ENCODE data around the gene UBE2R2. TPM values are rescaled to one million over a fixed set of nuclear protein-coding genes. Genes with fewer than 3 reads are reported as not detected.

Gene UBE2R2
- total and polyA plus RNA-seq, 10 of the 15 experiments (the other 5 are each of a cell fraction or from before 2014, with no cell fraction given), result 7.2 to 32.8 (median 17.2) TPM

DNA sequence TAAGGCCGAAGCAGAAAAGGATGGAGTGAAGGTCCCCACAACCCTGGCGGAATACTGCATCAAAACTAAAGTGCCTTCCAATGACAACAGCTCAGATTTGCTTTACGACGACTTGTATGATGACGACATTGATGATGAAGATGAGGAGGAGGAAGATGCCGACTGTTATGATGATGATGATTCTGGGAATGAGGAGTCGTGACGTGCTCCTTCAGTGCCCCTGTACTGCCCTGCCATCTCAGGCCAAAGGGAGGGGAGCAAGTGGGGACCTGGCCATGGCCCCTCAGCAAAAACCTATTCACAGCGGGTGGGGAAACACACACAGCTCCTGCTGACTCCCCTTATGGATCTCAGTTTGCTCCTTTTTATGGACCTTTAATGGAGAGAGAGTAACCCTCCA is 100.1 kb downstream of the UBE2R2 start (continued):
- no peak for TF ChIP-seq SMAD5 (IDR thresholded peaks at IDR 0.05; ENCODE audit: low read depth)

DNA sequence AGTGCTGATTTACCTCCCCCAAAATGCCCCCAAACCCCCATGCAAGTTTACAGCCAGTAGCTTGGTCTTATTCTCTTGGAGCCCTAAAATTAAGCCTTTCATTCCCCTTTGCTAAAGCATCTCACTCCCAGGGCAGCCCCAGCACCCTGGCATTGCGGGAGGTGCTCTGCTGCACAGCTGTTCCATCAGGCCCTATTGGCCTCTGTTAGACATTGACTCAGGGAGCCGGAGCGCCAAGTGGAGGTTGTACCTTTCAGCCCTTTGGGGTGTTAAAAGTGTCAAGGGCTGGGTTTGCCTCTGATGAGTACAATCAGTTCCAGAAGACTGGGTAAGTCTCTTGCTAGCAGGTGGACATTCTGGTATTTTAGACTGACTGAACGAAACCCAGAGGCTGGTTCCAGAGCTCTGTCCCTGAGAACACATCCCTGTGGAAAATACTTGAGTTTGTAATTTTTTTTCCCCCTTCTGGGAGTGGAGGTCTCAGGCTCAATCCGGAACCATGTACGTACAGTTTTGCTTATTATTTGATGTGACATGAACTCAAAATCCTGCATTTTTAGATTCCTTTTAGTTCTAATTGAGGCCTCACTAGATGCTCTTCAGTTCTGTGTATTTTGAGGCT is 102.4 kb downstream of the UBE2R2 start:
- in situ Hi-C loops (cut with MboI), result no loop called here
- intact Hi-C loops (cut with micrococcal nuclease; ENCODE audit: unreplicated experiment), result no loop called here
- Histone ChIP-seq H3K27ac (ENCODE audit: control insufficient read depth, insufficient read depth) (no peak overlapping the region), H3K36me3 (ENCODE audit: control insufficient read depth in 2 of 2, insufficient read depth in 2 of 2, low read length in 1 of 2) (peaks cover 41 to 52% of the 10 kb centered on the region in 2 experiments), H3K4me2 (ENCODE audit: control insufficient read depth, insufficient read depth) (no peak overlapping the region), H3K79me2 (ENCODE audit: control insufficient read depth, insufficient read depth, low read length) (no peaks in the 10 kb centered on the region), H3K4me1 (ENCODE audit: control insufficient read depth, insufficient read depth, low read length) (no peaks in the 10 kb centered on the region), H3K9ac (ENCODE audit: control insufficient read depth, insufficient read depth, low read length) (no peak overlapping the region), H3K27me3 (replicated peaks in 1 of 2; ENCODE audit: control insufficient read depth in 2 of 2, insufficient read depth in 2 of 2, low read length in 1 of 2) (no peaks in the 10 kb centered on the region), H2AFZ (ENCODE audit: control insufficient read depth, low read depth, low read length) (no peak overlapping the region), H3K4me3 (no peak overlapping the region), H3K9me3 (replicated peaks; ENCODE audit: control insufficient read depth, insufficient read depth, low read length) (no peaks in the 10 kb centered on the region), H4K20me1 (ENCODE audit: control insufficient read depth, insufficient read depth) (no peaks in the 10 kb centered on the region)
- RAD21 ChIA-PET (ENCODE audit: unreplicated experiment), result no interaction called here
- CTCF ChIA-PET, result interaction anchor here (1.5 to 4.0 kb wide), 2 partner anchors 106 to 154 kb away, joined by 4 to 18 read pairs; no protein-coding TSS in a partner anchor
- SMC1A ChIA-PET (ENCODE audit: uncharacterized antibody, unreplicated experiment), result interaction anchor here (1.0 to 1.3 kb wide), 2 partner anchors 44 to 104 kb away, joined by 3 to 6 read pairs; no protein-coding TSS in a partner anchor
- ATAC-seq (no peak), DNase-seq (ENCODE audit: low read depth, low spot score) (no peak), FAIRE-seq (no peak)
- WGBS (ENCODE audit: insufficient coverage, insufficient replicate concordance, low lambda C conversion rate, missing lambda C conversion rate), result 90% methylated on average over 6 of the region's 6 CpGs
- no TSS peak for BruUV-seq (replicated peaks)
- TF ChIP-seq POLR2A (IDR thresholded peaks at IDR 0.05; ENCODE audit: low read depth, low read length), result peak; percentile 45
- TF ChIP-seq, protein P1, sequence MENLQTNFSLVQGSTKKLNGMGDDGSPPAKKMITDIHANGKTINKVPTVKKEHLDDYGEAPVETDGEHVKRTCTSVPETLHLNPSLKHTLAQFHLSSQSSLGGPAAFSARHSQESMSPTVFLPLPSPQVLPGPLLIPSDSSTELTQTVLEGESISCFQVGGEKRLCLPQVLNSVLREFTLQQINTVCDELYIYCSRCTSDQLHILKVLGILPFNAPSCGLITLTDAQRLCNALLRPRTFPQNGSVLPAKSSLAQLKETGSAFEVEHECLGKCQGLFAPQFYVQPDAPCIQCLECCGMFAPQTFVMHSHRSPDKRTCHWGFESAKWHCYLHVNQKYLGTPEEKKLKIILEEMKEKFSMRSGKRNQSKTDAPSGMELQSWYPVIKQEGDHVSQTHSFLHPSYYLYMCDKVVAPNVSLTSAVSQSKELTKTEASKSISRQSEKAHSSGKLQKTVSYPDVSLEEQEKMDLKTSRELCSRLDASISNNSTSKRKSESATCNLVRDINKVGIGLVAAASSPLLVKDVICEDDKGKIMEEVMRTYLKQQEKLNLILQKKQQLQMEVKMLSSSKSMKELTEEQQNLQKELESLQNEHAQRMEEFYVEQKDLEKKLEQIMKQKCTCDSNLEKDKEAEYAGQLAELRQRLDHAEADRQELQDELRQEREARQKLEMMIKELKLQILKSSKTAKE (IDR thresholded peaks at IDR 0.05; ENCODE audit: low read depth, poor library complexity, severe bottlenecking), result no peak
- POLR2A ChIA-PET, result no interaction called here

All from GM12878 (cell line).